ENCODE data around the gene MFAP3. TPM values are rescaled to one million over a fixed set of nuclear protein-coding genes. Genes with fewer than 3 reads are reported as not detected.

The MFAP3 gene
- total and polyA plus RNA-seq, 10 of the 15 experiments (the other 5 are each of a cell fraction or from before 2014, with no cell fraction given), result 2.5 to 22.9 (median 13.4) TPM

DNA sequence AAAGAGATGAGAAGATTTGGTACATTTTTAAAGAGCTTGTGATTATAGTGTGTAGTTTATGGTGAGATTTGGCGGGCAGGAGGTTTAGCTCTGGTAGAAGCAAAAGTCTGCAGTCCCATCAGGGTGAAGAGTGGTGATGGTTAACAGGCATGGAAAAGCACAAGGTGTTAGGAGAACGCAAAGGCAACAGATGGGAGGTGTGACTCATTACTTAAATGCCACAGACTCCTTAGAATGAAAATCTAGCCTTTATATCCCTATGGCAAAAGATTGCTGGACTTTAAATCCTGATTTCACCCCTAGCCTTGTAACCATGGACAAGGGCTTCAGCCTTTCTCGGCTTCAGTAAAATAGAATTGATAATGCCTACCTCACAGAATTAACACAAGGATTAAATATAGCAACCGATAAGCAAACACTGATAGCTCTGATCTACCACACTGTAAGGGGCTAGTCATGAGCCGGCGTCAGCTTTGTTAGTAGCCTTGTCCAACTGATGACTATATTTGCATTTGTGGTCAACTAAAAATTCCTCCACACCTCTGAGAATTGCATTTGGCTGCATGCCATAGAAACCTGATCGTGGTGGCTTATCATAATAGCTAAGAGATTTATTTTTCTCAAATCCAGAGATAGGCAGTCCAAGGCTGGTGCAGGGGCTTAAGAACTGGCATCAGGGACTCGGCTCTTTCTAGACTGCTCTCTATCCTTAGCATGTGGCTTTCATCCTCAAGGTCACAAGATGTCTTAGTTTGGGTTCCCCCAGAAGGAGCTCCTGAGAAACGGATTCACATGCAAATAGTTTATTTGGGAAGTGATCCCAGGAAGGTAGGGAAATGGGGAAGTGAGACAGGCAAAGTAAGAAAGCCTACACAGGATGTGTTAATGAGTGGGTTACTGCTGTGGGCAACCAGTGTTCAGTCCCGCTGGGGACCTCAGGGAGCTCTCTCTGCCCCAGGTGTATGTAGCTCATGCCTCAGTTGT, 19.6 kb downstream of the MFAP3 start (continued):
- TF ChIP-seq BCL3 (IDR thresholded peaks at IDR 0.05; ENCODE audit: borderline replicate concordance, insufficient read depth, low read depth, low read length, poor library complexity, severe bottlenecking) (no peak), TAF1 (IDR thresholded peaks at IDR 0.05; ENCODE audit: borderline replicate concordance, low read depth, low read length) (no peak), SIX5 (IDR thresholded peaks at IDR 0.05; ENCODE audit: low read depth, low read length, severe bottlenecking) (no peak), ZBED1 (IDR thresholded peaks at IDR 0.05; ENCODE audit: borderline replicate concordance) (no peak), RB1 (IDR thresholded peaks at IDR 0.05; ENCODE audit: borderline replicate concordance) (no peak), BMI1 (IDR thresholded peaks at IDR 0.05; ENCODE audit: borderline replicate concordance) (0 out of 2 replicates have a peak, but pooled peaks have one; percentile 20), RELB (IDR thresholded peaks at IDR 0.05; ENCODE audit: low read depth) (peak; percentile 74), USF1 (IDR thresholded peaks at IDR 0.05; ENCODE audit: borderline replicate concordance, extremely low read length, insufficient read depth, low read depth, low read length) (no peak), PAX5 (IDR thresholded peaks at IDR 0.05; ENCODE audit: borderline replicate concordance, low read depth, low read length) (no peak), IKZF1 (conservative IDR thresholded peaks at IDR 0.05) (peak; percentile 91), BHLHE40 (IDR thresholded peaks at IDR 0.05; ENCODE audit: borderline replicate concordance in 1 of 2, low read depth in 2 of 2, low read length in 1 of 2) (no peak), NR2C2 (IDR thresholded peaks at IDR 0.05; ENCODE audit: borderline replicate concordance, control insufficient read depth, insufficient read length, low read depth) (no peak), MEF2A (IDR thresholded peaks at IDR 0.05; ENCODE audit: insufficient read depth, low read depth, low read length) (0 out of 2 replicates have a peak, but pooled peaks have one; percentile 19)
- TF ChIP-seq, protein P1, sequence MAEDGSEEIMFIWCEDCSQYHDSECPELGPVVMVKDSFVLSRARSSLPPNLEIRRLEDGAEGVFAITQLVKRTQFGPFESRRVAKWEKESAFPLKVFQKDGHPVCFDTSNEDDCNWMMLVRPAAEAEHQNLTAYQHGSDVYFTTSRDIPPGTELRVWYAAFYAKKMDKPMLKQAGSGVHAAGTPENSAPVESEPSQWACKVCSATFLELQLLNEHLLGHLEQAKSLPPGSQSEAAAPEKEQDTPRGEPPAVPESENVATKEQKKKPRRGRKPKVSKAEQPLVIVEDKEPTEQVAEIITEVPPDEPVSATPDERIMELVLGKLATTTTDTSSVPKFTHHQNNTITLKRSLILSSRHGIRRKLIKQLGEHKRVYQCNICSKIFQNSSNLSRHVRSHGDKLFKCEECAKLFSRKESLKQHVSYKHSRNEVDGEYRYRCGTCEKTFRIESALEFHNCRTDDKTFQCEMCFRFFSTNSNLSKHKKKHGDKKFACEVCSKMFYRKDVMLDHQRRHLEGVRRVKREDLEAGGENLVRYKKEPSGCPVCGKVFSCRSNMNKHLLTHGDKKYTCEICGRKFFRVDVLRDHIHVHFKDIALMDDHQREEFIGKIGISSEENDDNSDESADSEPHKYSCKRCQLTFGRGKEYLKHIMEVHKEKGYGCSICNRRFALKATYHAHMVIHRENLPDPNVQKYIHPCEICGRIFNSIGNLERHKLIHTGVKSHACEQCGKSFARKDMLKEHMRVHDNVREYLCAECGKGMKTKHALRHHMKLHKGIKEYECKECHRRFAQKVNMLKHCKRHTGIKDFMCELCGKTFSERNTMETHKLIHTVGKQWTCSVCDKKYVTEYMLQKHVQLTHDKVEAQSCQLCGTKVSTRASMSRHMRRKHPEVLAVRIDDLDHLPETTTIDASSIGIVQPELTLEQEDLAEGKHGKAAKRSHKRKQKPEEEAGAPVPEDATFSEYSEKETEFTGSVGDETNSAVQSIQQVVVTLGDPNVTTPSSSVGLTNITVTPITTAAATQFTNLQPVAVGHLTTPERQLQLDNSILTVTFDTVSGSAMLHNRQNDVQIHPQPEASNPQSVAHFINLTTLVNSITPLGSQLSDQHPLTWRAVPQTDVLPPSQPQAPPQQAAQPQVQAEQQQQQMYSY (CRISPR knock-in tag; IDR thresholded peaks at IDR 0.05), result no peak
- TF ChIP-seq, protein P2, sequence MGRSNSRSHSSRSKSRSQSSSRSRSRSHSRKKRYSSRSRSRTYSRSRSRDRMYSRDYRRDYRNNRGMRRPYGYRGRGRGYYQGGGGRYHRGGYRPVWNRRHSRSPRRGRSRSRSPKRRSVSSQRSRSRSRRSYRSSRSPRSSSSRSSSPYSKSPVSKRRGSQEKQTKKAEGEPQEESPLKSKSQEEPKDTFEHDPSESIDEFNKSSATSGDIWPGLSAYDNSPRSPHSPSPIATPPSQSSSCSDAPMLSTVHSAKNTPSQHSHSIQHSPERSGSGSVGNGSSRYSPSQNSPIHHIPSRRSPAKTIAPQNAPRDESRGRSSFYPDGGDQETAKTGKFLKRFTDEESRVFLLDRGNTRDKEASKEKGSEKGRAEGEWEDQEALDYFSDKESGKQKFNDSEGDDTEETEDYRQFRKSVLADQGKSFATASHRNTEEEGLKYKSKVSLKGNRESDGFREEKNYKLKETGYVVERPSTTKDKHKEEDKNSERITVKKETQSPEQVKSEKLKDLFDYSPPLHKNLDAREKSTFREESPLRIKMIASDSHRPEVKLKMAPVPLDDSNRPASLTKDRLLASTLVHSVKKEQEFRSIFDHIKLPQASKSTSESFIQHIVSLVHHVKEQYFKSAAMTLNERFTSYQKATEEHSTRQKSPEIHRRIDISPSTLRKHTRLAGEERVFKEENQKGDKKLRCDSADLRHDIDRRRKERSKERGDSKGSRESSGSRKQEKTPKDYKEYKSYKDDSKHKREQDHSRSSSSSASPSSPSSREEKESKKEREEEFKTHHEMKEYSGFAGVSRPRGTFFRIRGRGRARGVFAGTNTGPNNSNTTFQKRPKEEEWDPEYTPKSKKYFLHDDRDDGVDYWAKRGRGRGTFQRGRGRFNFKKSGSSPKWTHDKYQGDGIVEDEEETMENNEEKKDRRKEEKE (IDR thresholded peaks at IDR 0.05), result no peak

All from GM12878 (cell line).